HG03457 (cell line): ENCODE data around the gene SELENOK.

ENCODE experiments used
- ATAC-seq: cut with Tn5 transposase; IDR thresholded peaks from one replicate; pipeline ENCODE4 v1.9.1; 2021; ENCODE audit warnings: moderate number of reproducible peaks; ENCODE audit not compliant: unreplicated experiment

Gene SELENOK

GRCh38 chr3:53884623-53885022, 7.0 kb downstream of the SELENOK start:
- ATAC-seq: no peak

- no peak for ATAC-seq
These were observed 8.7 kb downstream of the SELENOK start for GRCh38 chr3:53883008-53883407.

- peak; percentile 67 for ATAC-seq
These were observed 9.7 kb downstream of the SELENOK start, which contains the start of gene ACTR8 for GRCh38 chr3:53881691-53882593. Gene ACTR8, minus strand, starts transcription at chr3:53882152. Its CDS starts 51 bp downstream, at chr3:53882101.

- ATAC-seq: no peak
These were observed 11.0 kb downstream of the SELENOK start for GRCh38 chr3:53880396-53881345.

DNA sequence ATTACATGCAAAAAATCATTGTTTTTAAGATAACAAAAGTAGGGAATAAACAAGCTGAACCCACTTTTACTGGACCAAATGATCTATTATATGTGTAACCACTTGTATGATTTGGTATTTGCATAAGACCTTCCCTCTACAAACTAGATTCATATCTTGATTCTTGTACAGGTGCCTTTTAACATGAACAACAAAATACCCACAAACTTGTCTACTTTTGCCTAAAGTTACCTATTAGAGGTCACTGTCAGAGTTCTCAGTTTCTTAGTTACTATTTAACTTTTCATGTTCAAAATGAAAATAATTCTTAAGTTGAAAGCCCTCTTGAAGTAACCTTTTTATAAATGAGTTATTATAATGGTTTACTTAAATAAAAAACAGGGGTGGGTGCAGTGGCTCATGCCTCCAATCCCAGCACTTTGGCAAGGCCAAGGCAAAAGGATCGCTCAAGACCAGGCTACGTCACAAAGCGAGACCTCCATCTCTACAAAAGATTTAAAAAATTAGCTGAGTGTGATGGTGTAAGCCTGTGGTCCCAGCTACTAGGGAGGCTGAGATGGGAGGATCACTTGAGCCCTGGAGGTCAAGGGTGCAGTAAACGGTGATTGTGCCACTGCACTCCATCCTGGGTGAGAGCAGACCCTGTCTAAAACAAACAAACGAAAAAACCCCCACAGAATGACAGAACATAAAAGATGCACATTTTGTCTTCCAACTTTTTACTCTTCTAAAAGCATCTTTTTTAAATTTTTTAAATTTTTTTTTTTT, 25.7 kb downstream of the SELENOK start:
- ATAC-seq: peak; percentile 49

GRCh38 chr3:53863145-53863544, 28.5 kb downstream of the SELENOK start:
- no peak for ATAC-seq

DNA sequence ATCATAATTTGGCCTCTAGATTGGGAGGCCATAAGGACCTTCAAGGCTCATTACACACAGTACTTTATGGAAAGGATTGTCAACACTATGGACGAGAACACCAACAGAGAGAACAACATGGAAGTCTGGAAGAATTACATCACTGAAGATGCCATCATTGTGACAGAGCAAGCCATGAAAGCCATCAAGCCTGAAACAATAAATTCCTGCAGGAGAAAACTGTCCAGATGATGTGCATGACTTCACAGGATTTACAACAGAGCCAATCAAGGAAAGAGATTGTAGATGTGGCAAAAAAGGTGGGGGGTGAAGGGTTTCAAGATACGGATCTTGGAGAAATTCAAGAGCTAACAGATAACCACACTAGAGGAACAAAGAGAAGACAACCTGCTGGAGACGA, 29.4 kb downstream of the SELENOK start:
- no peak for ATAC-seq

DNA sequence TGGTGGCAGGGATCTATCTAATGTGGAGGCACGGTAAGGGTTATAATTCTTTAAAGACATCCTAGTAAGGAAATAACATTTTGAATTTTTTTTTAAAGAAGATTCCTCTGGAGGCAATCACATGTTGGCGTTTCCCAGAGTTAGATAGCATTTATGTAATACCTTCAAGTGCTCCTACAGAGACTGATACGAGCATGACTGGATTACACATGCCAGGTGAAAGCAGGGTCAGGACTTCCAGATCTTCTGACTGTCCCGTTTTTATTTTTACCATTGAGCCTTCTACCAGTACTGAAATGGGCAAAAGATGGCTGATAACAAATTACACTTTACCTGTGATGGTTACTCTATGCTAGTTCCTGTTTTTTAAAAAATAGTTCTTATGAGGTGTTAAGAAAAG, 31.5 kb downstream of the SELENOK start:
- ATAC-seq: no peak

GRCh38 chr3:53859178-53859577, 32.5 kb downstream of the SELENOK start:
- ATAC-seq: no peak

DNA sequence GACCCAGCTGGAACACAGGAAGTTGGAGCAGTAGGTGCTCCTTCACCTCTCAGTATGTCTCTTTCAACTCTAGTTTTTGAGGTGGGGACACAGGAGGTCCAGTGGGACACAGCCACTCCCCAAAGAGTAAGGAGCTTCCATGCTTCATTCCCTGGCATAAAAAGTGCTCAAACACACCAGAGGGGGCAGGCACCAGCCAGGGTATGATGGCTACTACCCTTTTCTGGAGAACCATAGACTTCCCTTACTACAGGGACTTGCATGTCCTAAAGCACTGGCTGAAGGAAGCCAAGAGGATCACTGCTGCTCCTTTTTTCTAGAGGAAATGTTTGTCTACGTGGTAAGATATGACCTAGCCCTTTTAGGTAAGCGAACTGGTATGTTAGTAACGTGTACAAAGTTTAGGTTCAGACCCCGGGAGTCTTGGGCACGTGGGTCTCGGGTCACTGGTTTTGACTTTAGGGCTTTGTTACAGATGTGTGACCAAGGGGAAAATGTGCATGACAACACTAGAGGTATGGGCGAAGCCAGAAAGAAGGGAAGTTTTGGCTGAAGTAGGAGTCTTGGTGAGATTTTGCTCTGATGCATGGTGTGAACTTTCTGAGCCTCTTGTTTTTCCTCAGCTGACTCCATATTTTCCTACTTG, 33.4 kb downstream of the SELENOK start:
- no peak for ATAC-seq

DNA sequence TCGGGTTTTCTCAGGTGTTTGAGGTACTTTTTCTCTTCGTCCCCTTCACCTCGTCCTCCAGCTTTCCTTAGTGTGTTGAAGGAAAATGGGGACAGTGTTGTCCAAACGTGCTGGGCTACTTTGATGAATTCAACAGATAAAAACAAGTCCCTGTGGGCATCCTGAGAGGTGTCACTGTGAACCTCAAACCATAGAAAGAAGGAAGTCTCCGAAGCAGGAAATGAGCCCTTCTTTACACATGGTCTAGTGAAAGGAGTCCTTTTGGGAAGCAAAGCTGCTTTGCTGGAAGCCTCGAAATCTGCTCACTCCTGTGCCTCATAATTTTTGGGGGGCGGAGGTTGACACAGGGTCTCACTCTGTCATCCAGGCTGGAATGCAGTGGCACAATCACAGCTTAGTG, 34.7 kb downstream of the SELENOK start:
- no peak for ATAC-seq

DNA sequence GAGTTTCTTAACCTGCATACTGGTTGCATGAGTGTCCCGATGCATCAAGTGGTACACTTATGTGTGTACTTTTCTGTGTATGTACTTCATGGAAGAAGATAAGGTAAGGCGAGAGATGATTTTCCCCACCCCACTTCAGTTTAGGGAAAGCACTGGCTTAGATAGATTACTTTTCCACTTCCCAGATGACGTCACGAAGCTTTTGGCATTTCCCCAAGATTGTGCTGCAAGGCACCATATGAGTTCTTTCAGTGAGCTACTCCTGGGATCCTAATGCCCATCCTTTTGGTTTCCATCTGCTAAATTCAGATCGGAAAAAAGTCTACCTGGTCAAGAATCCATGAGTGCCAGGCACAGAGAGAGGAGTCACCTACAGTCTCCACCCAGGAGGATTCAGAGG, 40.8 kb downstream of the SELENOK start:
- no peak for ATAC-seq

GRCh38 chr3:53849916-53850315, 41.7 kb downstream of the SELENOK start:
- no peak for ATAC-seq

DNA sequence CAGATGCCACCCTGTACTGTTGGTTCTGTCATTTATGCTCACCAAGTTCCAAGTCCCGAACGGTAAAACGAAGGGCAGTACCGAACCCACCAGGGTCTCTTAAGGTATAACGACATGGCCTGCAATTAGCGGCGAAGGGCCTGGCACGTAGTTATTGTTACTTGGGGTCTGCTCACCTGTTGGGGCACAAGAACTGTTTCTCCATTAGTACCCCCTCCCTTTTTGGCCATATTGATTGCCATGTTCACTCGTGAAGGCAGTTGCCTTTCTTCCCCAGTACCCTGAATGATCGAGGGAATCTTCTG, 44.9 kb downstream of the SELENOK start:
- no peak for ATAC-seq

GRCh38 chr3:53846134-53846850, 45.4 kb downstream of the SELENOK start, which contains the start of the genes CHDH and IL17RB:
Gene CHDH, minus strand, starts transcription at chr3:53846419. Its CDS starts 22,411 bp downstream, at chr3:53824008.
Gene IL17RB, plus strand, starts transcription at chr3:53846568. Its CDS starts 21 bp downstream, at chr3:53846589.
- ATAC-seq: no peak

GRCh38 chr3:53845881-53846133, 45.9 kb downstream of the SELENOK start:
- no peak for ATAC-seq

DNA sequence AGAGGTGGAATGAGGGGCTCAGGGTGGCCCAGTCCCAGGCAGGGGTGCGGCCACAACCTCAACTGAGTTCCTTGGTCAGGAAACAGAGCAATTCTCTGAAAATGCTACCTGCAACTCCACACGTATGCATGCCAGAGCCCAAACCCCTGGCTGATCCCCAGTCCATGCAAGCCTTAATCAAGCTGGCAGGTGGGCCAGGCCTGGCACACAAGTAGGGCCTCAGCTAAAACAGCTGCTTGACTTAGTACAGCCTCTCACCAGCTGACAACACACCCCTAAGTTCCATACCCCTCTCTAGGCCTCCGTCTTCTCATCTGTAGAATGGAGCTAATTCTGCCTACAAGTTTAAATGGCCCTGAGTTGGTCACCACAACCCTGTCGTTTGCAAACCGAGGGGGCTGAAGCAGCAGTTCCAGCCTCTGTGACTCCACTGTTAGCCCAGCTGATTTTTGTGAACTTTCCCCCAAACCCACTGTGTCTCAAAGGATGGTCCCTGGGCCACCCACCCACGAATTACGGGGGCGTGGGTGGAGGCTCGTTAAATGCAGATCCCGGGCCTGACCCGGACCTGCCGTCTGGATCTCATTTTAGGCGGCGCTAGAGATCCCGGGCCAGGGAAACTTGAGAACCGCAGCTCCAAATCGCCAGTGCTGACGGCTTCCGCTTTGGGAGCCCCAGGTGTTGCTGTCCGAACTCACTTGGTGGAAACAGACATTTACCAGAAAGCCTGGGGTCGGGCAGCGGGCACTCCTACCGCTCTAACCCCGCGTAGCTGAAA, 46.4 kb downstream of the SELENOK start:
- no peak for ATAC-seq

GRCh38 chr3:53844262-53845102, 47.2 kb downstream of the SELENOK start:
- no peak for ATAC-seq
